HepG2 (cell line): Measurements from ENCODE around the gene ATG13. TPM values are rescaled to one million over a fixed set of nuclear protein-coding genes. Genes with fewer than 3 reads are reported as not detected.

Experiments
- CHCHD3 ChIP-seq: sonication (generic); formaldehyde crosslinking; IDR thresholded peaks from 2 replicates; pipeline ENCODE4 v1.8.0; 2022; ENCODE audit warnings: mild to moderate bottlenecking, missing genetic modification reagents, moderate library complexity
- ELF4 ChIP-seq: sonication (generic); formaldehyde crosslinking; IDR thresholded peaks from 2 replicates; pipeline ENCODE4 v1.5.0; 2020; ENCODE audit warnings: missing genetic modification reagents, mild to moderate bottlenecking, moderate library complexity, borderline replicate concordance
- FOXA3 ChIP-seq: IDR thresholded peaks from 2 replicates; pipeline ENCODE4 v1.6.1; 2016; ENCODE audit warnings: missing genetic modification reagents, missing compliant biosample characterization
- HES4 ChIP-seq: sonication (generic); formaldehyde crosslinking; IDR thresholded peaks from 2 replicates; pipeline ENCODE4 v1.9.0; 2021; ENCODE audit warnings: mild to moderate bottlenecking, missing genetic modification reagents, borderline replicate concordance
- HNF4G ChIP-seq, 2 experiments: sonication (generic) in 1 of 2; formaldehyde crosslinking in 1 of 2; IDR thresholded peaks; 2 replicates each; pipeline versions ENCODE4 v1.4.0 to v1.6.1; 2011 to 2020; ENCODE audit warnings: borderline replicate concordance in 2 of 2, low read depth in 2 of 2, mild to moderate bottlenecking in 2 of 2, low read length in 1 of 2, missing genetic modification reagents in 1 of 2, moderate library complexity in 1 of 2
- ISX ChIP-seq: sonication (generic); formaldehyde crosslinking; conservative IDR thresholded peaks from 2 replicates; pipeline ENCODE4 v1.5.0; 2020; ENCODE audit warnings: missing genetic modification reagents
- JUND ChIP-seq: sonication (generic); formaldehyde crosslinking; IDR thresholded peaks from 2 replicates; pipeline ENCODE4 v1.8.0; 2022; ENCODE audit warnings: mild to moderate bottlenecking, missing genetic modification reagents
- MED13 ChIP-seq: sonication (generic); formaldehyde crosslinking; IDR thresholded peaks from 2 replicates; pipeline ENCODE4 v1.5.0; 2020; ENCODE audit warnings: missing genetic modification reagents
- NBN ChIP-seq: fragments of 450-650 bp; conservative IDR thresholded peaks from 2 replicates; pipeline ENCODE4 v1.6.1; 2017
- NFKBIZ ChIP-seq: IDR thresholded peaks from 2 replicates; pipeline ENCODE4 v1.6.1; 2018; ENCODE audit warnings: missing genetic modification reagents, missing compliant biosample characterization
- PRMT3 ChIP-seq: sonication (generic); formaldehyde crosslinking; IDR thresholded peaks from 2 replicates; pipeline ENCODE4 v1.8.1; 2022; ENCODE audit warnings: low read depth, mild to moderate bottlenecking, moderate library complexity, missing genetic modification reagents, borderline replicate concordance
- TERF1 ChIP-seq: sonication (generic); formaldehyde crosslinking; IDR thresholded peaks from 2 replicates; pipeline ENCODE4 v1.8.0; 2022; ENCODE audit warnings: mild to moderate bottlenecking, missing genetic modification reagents, moderate library complexity
- TFE3 ChIP-seq: IDR thresholded peaks from 2 replicates; pipeline ENCODE4 v1.6.1; 2016
- ZBTB7B ChIP-seq: sonication (generic); formaldehyde crosslinking; IDR thresholded peaks from 2 replicates; pipeline ENCODE4 v1.4.0; 2020; ENCODE audit warnings: missing genetic modification reagents
- ZFAT ChIP-seq: sonication (generic); formaldehyde crosslinking; conservative IDR thresholded peaks from 2 replicates; pipeline ENCODE4 v1.8.1; 2023; ENCODE audit warnings: missing genetic modification reagents, inconsistent platforms
- ZNF160 ChIP-seq: sonication (generic); formaldehyde crosslinking; IDR thresholded peaks from 2 replicates; pipeline ENCODE4 v1.8.0; 2022; ENCODE audit warnings: mild to moderate bottlenecking, inconsistent platforms, missing genetic modification reagents
- ZNF280D ChIP-seq: sonication (generic); formaldehyde crosslinking; IDR thresholded peaks from 2 replicates; pipeline ENCODE4 v1.5.1; 2020; ENCODE audit warnings: mild to moderate bottlenecking, missing genetic modification reagents
- ZNF460 ChIP-seq: sonication (generic); formaldehyde crosslinking; IDR thresholded peaks from 2 replicates; pipeline ENCODE4 v1.5.1; 2020; ENCODE audit warnings: missing genetic modification reagents, mild to moderate bottlenecking, borderline replicate concordance
- ZNF670 ChIP-seq: sonication (generic); formaldehyde crosslinking; IDR thresholded peaks from 2 replicates; pipeline ENCODE4 v1.8.0; 2022; ENCODE audit warnings: mild to moderate bottlenecking, missing genetic modification reagents, borderline replicate concordance
- ZNF761 ChIP-seq: sonication (generic); formaldehyde crosslinking; conservative IDR thresholded peaks from 2 replicates; pipeline ENCODE4 v1.4.0; 2020; ENCODE audit warnings: mild to moderate bottlenecking, missing genetic modification reagents
- ZNF777 ChIP-seq: sonication (generic); formaldehyde crosslinking; IDR thresholded peaks from 2 replicates; pipeline ENCODE4 v1.4.0; 2020; ENCODE audit warnings: missing genetic modification reagents
- ZSCAN30 ChIP-seq: sonication (generic); formaldehyde crosslinking; IDR thresholded peaks from 2 replicates; pipeline ENCODE4 v1.5.0; 2020; ENCODE audit warnings: mild to moderate bottlenecking, missing genetic modification reagents
- polyA plus RNA-seq, 8 experiments: library from polyadenylated mRNA; depleted of rRNA in 3 of 8; stranded (reverse) in 7 of 8; unstranded in 1 of 8; fragments of >200 nt; fragmentation: Illumina TruSeq in 4 of 8; extraction: Trizol in 4 of 8; gene quantifications; 2 replicates each; pipeline versions ENCODE4 v1.2.1 to v1.2.3, GENCODE V29; 2011 to 2016; ENCODE audit warnings: low read depth in 4 of 8, missing spikeins in 1 of 8, mixed read lengths in 1 of 8; ENCODE audit not compliant: insufficient read depth in 1 of 8
- total RNA-seq, 5 experiments: library from RNA; depleted of rRNA; stranded (reverse); fragments of >200 nt; fragmentation: Illumina TruSeq; extraction: Trizol; gene quantifications; 2 replicates each; pipeline ENCODE4 v1.2.3, GENCODE V29; 2016; ENCODE audit warnings: low read depth in 1 of 5

ATG13 gene
- total and polyA plus RNA-seq, 2 of the 13 experiments (the other 11 are each of a cell fraction or from before 2014, with no cell fraction given): 55.0 to 77.3 TPM

GRCh38 chr11:46695345-46696211 lies 78.2 kb downstream of the ATG13 start (continued):
- TF ChIP-seq ZNF460 (no peak), HNF4G (IDR thresholded peaks at IDR 0.05; ENCODE audit: borderline replicate concordance, low read depth, low read length) (no peak; the same call in 1 of the 2 replicates), HNF4G (CRISPR knock-in tag; IDR thresholded peaks at IDR 0.05; ENCODE audit: borderline replicate concordance, low read depth) (no peak), HES4 (CRISPR knock-in tag) (peak; percentile 50; the same call in 1 of the 2 replicates), ELF4 (CRISPR knock-in tag) (no peak), ZNF670 (CRISPR knock-in tag) (no peak), JUND (CRISPR knock-in tag) (no peak), ZSCAN30 (CRISPR knock-in tag) (no peak), FOXA3 (CRISPR knock-in tag) (peak; percentile 26; the same call in 1 of the 2 replicates), NFKBIZ (CRISPR knock-in tag) (no peak), ZNF761 (CRISPR knock-in tag) (no peak), CHCHD3 (no peak), ZNF777 (CRISPR knock-in tag) (no peak), TERF1 (no peak), ZBTB7B (CRISPR knock-in tag) (0 out of 2 replicates have a peak, but pooled peaks have one; percentile 61), MED13 (CRISPR knock-in tag) (no peak), ZNF160 (CRISPR knock-in tag) (no peak; the same call in 1 of the 2 replicates), ISX (CRISPR knock-in tag) (no peak), ZFAT (CRISPR knock-in tag) (no peak), TFE3 (peak; percentile 88), NBN (no peak), ZNF280D (CRISPR knock-in tag) (peak; percentile 37; the same call in 1 of the 2 replicates), PRMT3 (no peak)
